ENCODE results near the gene NPHP1. TPM values are rescaled to one million over a fixed set of nuclear protein-coding genes. Genes with fewer than 3 reads are reported as not detected.
A peak's percentile ranks its signal among the peaks of the same experiment; 100 is the strongest.

The NPHP1 gene
- total RNA-seq, 2 donors from 2014 or later: 8.4 to 10.6 TPM

- TF ChIP-seq CTCF (conservative IDR thresholded peaks at IDR 0.05): no peak
- Histone ChIP-seq H3K4me3 (ENCODE audit: low read length) (peak overlapping the region; percentile 35), H3K4me1 (ENCODE audit: control insufficient read depth, insufficient read depth, low read length) (no peaks in the 10 kb centered on the region), H3K9ac (ENCODE audit: extremely low read depth, low read length, poor library complexity, severe bottlenecking) (no peak overlapping the region), H3K27ac (ENCODE audit: low read depth, low read length) (no peak overlapping the region), H3K9me3 (ENCODE audit: control insufficient read depth, low read length) (peaks cover 8% of the 10 kb centered on the region), H3K36me3 (ENCODE audit: control insufficient read depth, insufficient read depth, low read length) (no peaks in the 10 kb centered on the region), H3K27me3 (ENCODE audit: control insufficient read depth, insufficient read depth, low read length, poor library complexity, severe bottlenecking) (no peaks in the 10 kb centered on the region)
- peaks cover 29% of the 10 kb centered on the region for H3K27me3 Mint-ChIP-seq (ENCODE audit: insufficient read depth)
- no peaks in the 10 kb centered on the region for H3K36me3 Mint-ChIP-seq (ENCODE audit: low read depth)
- WGBS, 2 experiments (ENCODE audit: insufficient coverage in 1 of 2, insufficient read length in 1 of 2): 92 to 94% methylated on average over 2 to 3 of the region's 3 CpGs
- no peak overlapping the region for H3K4me3 Mint-ChIP-seq
- H3K4me1 Mint-ChIP-seq: peaks cover 11% of the 10 kb centered on the region
- DNase-seq: peak; percentile 26
- peaks cover 23% of the 10 kb centered on the region for H3K9me3 Mint-ChIP-seq
- no peak overlapping the region for H3K27ac Mint-ChIP-seq
Measured at GRCh38 chr2:110107092-110108079, 97.4 kb downstream of the NPHP1 start.

- Mint-ChIP-seq H3K27ac (no peak overlapping the region), H3K9me3 (peaks cover 20% of the 10 kb centered on the region), H3K36me3 (ENCODE audit: low read depth) (no peaks in the 10 kb centered on the region), H3K4me3 (no peak overlapping the region), H3K4me1 (peaks cover 11% of the 10 kb centered on the region), H3K27me3 (ENCODE audit: insufficient read depth) (peaks cover 22% of the 10 kb centered on the region)
- no peak overlapping the region for H3K4me3 ChIP-seq (ENCODE audit: low read length)
- H3K27me3 ChIP-seq (ENCODE audit: control insufficient read depth, insufficient read depth, low read length, poor library complexity, severe bottlenecking): no peaks in the 10 kb centered on the region
- 94 to 95% methylated on average over 4 to 6 of the region's 6 CpGs for WGBS, 2 experiments (ENCODE audit: insufficient coverage in 1 of 2, insufficient read length in 1 of 2)
- H3K9me3 ChIP-seq (ENCODE audit: control insufficient read depth, low read length): peaks cover 8% of the 10 kb centered on the region
- DNase-seq: peak; percentile 12
- no peak overlapping the region for H3K27ac ChIP-seq (ENCODE audit: low read depth, low read length)
- no peaks in the 10 kb centered on the region for H3K36me3 ChIP-seq (ENCODE audit: control insufficient read depth, insufficient read depth, low read length)
- H3K4me1 ChIP-seq (ENCODE audit: control insufficient read depth, insufficient read depth, low read length): no peaks in the 10 kb centered on the region
- no peak for TF ChIP-seq CTCF (conservative IDR thresholded peaks at IDR 0.05)
- H3K9ac ChIP-seq (ENCODE audit: extremely low read depth, low read length, poor library complexity, severe bottlenecking): no peak overlapping the region
Measured at GRCh38 chr2:110106642-110107041, 98.2 kb downstream of the NPHP1 start.

GRCh38 chr2:110105608-110106467, 99.0 kb downstream of the NPHP1 start:
- Histone ChIP-seq H3K4me3 (ENCODE audit: low read length) (no peak overlapping the region), H3K36me3 (ENCODE audit: control insufficient read depth, insufficient read depth, low read length) (no peaks in the 10 kb centered on the region), H3K4me1 (ENCODE audit: control insufficient read depth, insufficient read depth, low read length) (no peaks in the 10 kb centered on the region), H3K27ac (ENCODE audit: low read depth, low read length) (no peak overlapping the region), H3K9ac (ENCODE audit: extremely low read depth, low read length, poor library complexity, severe bottlenecking) (no peak overlapping the region), H3K27me3 (ENCODE audit: control insufficient read depth, insufficient read depth, low read length, poor library complexity, severe bottlenecking) (no peaks in the 10 kb centered on the region), H3K9me3 (ENCODE audit: control insufficient read depth, low read length) (peaks cover 8% of the 10 kb centered on the region)
- H3K27ac Mint-ChIP-seq: no peak overlapping the region
- WGBS, 2 experiments (ENCODE audit: insufficient coverage in 1 of 2, insufficient read length in 1 of 2): 90 to 91% methylated on average over 3 to 8 of the region's 8 CpGs
- no peak for TF ChIP-seq CTCF (conservative IDR thresholded peaks at IDR 0.05)
- H3K4me1 Mint-ChIP-seq: peaks cover 11% of the 10 kb centered on the region
- peaks cover 17% of the 10 kb centered on the region for H3K9me3 Mint-ChIP-seq
- H3K4me3 Mint-ChIP-seq: no peak overlapping the region
- DNase-seq: peak; percentile 10
- H3K27me3 Mint-ChIP-seq (ENCODE audit: insufficient read depth): peaks cover 16% of the 10 kb centered on the region
- no peaks in the 10 kb centered on the region for H3K36me3 Mint-ChIP-seq (ENCODE audit: low read depth)
